Smooth muscle cell (in vitro differentiated cells): Measurements from ENCODE around the gene AMOTL2. TPM values are rescaled to one million over a fixed set of nuclear protein-coding genes. Genes with fewer than 3 reads are reported as not detected.

Experiments
- DNase-seq: peaks from one replicate; lab custom pipeline; 2025; ENCODE audit not compliant: unreplicated experiment; lab: John Stamatoyannopoulos, UW
- H2AFZ ChIP-seq: fragments of 200-600 bp; sonication (generic); 2 replicates; pipeline ENCODE4 v1.6.0; 2016; ENCODE audit warnings: antibody characterized with exemption, low read depth, mild to moderate bottlenecking
- H3F3A ChIP-seq: fragments of 200-600 bp; sonication (generic); 2 replicates; pipeline ENCODE4 v1.6.0; 2017; ENCODE audit warnings: antibody characterized with exemption, low read depth
- H3K27ac ChIP-seq: fragments of 200-600 bp; sonication (generic); 2 replicates; pipeline ENCODE4 v1.5.1; 2016; ENCODE audit warnings: low read depth, mild to moderate bottlenecking
- H3K27me3 ChIP-seq: fragments of 200-600 bp; sonication (generic); 2 replicates; pipeline ENCODE4 v1.6.1; 2016; ENCODE audit warnings: low read depth, mild to moderate bottlenecking
- H3K36me3 ChIP-seq: fragments of 200-600 bp; sonication (generic); 2 replicates; pipeline ENCODE4 v1.5.1; 2016; ENCODE audit warnings: low read depth
- H3K4me1 ChIP-seq: fragments of 200-600 bp; sonication (generic); 2 replicates; pipeline ENCODE4 v1.5.1; 2016; ENCODE audit warnings: low read depth
- H3K4me2 ChIP-seq: fragments of 200-600 bp; sonication (generic); 2 replicates; pipeline ENCODE4 v1.6.0; 2016; ENCODE audit warnings: mild to moderate bottlenecking
- H3K4me3 ChIP-seq: fragments of 200-600 bp; sonication (generic); 2 replicates; pipeline ENCODE4 v1.5.1; 2016; ENCODE audit warnings: mild to moderate bottlenecking
- H3K79me2 ChIP-seq: fragments of 200-600 bp; sonication (generic); 2 replicates; pipeline ENCODE4 v1.6.0; 2016; ENCODE audit warnings: low read depth, mild to moderate bottlenecking
- H3K9ac ChIP-seq: fragments of 200-600 bp; sonication (generic); 2 replicates; pipeline ENCODE4 v1.6.0; 2016; ENCODE audit warnings: low read depth
- H3K9me3 ChIP-seq: fragments of 200-600 bp; sonication (generic); replicated peaks from 2 replicates; pipeline ENCODE4 v1.5.1; 2016; ENCODE audit warnings: low read depth
- H4K20me1 ChIP-seq: fragments of 200-600 bp; sonication (generic); 2 replicates; pipeline ENCODE4 v1.6.0; 2016; ENCODE audit warnings: low read depth
- CTCF ChIP-seq: fragments of 200-600 bp; sonication (generic); IDR thresholded peaks from 2 replicates; pipeline ENCODE4 v1.5.1; 2017; ENCODE audit warnings: borderline replicate concordance, mild to moderate bottlenecking, antibody characterized with exemption; ENCODE audit not compliant: insufficient read depth, poor library complexity, severe bottlenecking
- WGBS: methylation state at CpG from one replicate; pipeline ENCODE4 v1.1.7; 2016; ENCODE audit warnings: low lambda C conversion rate; 5-methylcytosine and 5-hydroxymethylcytosine counted together
- microRNA-seq: library from miRNA; unstranded; fragments of <30 nt; microRNA quantifications from one replicate; pipeline ENCODE4, GENCODE V29; 2016; ENCODE audit warnings: borderline number of aligned reads
- polyA plus RNA-seq: library from polyadenylated mRNA; unstranded; fragments of >200 nt; fragmentation: Nextera tagmentation; extraction: Ambion mirVana; gene quantifications from 2 replicates; pipeline ENCODE4 v1.2.1, GENCODE V29; 2016
- small RNA-seq: library from RNA; depleted of rRNA; stranded (forward); fragments of <200 nt; gene quantifications from one replicate; pipeline ENCODE3, GENCODE V24; 2014
- total RNA-seq: library from RNA; depleted of rRNA; stranded (reverse); fragments of >200 nt; gene quantifications from 2 replicates; pipeline ENCODE4 v1.2.3, GENCODE V29; 2014

AMOTL2 gene
- total and polyA plus RNA-seq, 2 experiments from 2014 or later = 109 to 114 TPM

- Histone ChIP-seq H3K9me3 (no peaks in the 10 kb centered on the region), H3K79me2 (no peaks in the 10 kb centered on the region), H3K36me3 (no peaks in the 10 kb centered on the region), H3K9ac (no peak overlapping the region), H3F3A (peaks cover 17% of the 10 kb centered on the region), H4K20me1 (no peaks in the 10 kb centered on the region), H2AFZ (no peak overlapping the region), H3K27ac (no peak overlapping the region), H3K4me2 (no peak overlapping the region), H3K27me3 (no peaks in the 10 kb centered on the region), H3K4me3 (no peak overlapping the region), H3K4me1 (peaks cover 5% of the 10 kb centered on the region)
- no peak for DNase-seq
- 56% methylated on average over 2 of the region's 2 CpGs for WGBS
- no peak for TF ChIP-seq CTCF
Measured at GRCh38 chr3:134307425-134307824, 66.8 kb downstream of the AMOTL2 start.

- no peak for TF ChIP-seq CTCF
- WGBS = 88% methylated on average over 7 of the region's 7 CpGs
Measured at GRCh38 chr3:134306320-134306719, 67.9 kb downstream of the AMOTL2 start.

More at GRCh38 chr3:134306320-134306719, 67.9 kb downstream of the AMOTL2 start:
- H3K4me3 ChIP-seq = no peak overlapping the region
- H3K9me3 ChIP-seq = no peaks in the 10 kb centered on the region
- no peaks in the 10 kb centered on the region for H4K20me1 ChIP-seq
- no peak overlapping the region for H3K9ac ChIP-seq
- peaks cover 5% of the 10 kb centered on the region for H3K4me1 ChIP-seq
- H3F3A ChIP-seq = peaks cover 10% of the 10 kb centered on the region
- no peak for DNase-seq
- no peak overlapping the region for H3K27ac ChIP-seq
- no peaks in the 10 kb centered on the region for H3K27me3 ChIP-seq
- H3K4me2 ChIP-seq = no peak overlapping the region
- no peaks in the 10 kb centered on the region for H3K36me3 ChIP-seq
- H2AFZ ChIP-seq = no peak overlapping the region
- no peaks in the 10 kb centered on the region for H3K79me2 ChIP-seq

Small RNAs within 50 kb of the gene (microRNA-seq; reads per million reads assigned to microRNA genes)
- 8.8 reads per million, percentile 11 among the genes with 10 or more reads in this experiment for gene MIR6827

Small RNAs within 50 kb of the gene (small RNA-seq; reads per million reads assigned to genes)
- not detected for gene HMGN1P9
- gene MIR6827 = 0.13 reads per million

Other genes starting within 250 kb of the AMOTL2 start
- 65.0 and 77.9 TPM in 2 replicates for gene RYK, start 123.6 kb downstream of the AMOTL2 start, total RNA-seq
- gene RYK, start 123.6 kb downstream of the AMOTL2 start, polyA plus RNA-seq = 32.6 and 35.8 TPM in 2 replicates
- 115 and 119 TPM in 2 replicates for gene ANAPC13, start 111.5 kb upstream of the AMOTL2 start, total RNA-seq
- 93.8 and 114 TPM in 2 replicates for gene ANAPC13, start 111.5 kb upstream of the AMOTL2 start, polyA plus RNA-seq
- 16.9 and 20.2 TPM in 2 replicates for gene CEP63, start 111.6 kb upstream of the AMOTL2 start, total RNA-seq
- gene CEP63, start 111.6 kb upstream of the AMOTL2 start, polyA plus RNA-seq = 21.4 and 24.5 TPM in 2 replicates